C4-2B (cell line): ENCODE data around the gene CALML4.
A peak's percentile ranks its signal among the peaks of the same experiment; 100 is the strongest.
"Not testable (repeated sequence)": the region's sequence is repeated elsewhere in the genome, so short reads cannot be mapped to it uniquely, and the experiment has no call there.

Experiments used
- H3K27ac ChIP-seq: fragments of 450-650 bp; 2 replicates; pipeline ENCODE4 v1.5.1; 2017
- ZFX ChIP-seq: fragments of 450-650 bp; IDR thresholded peaks from 2 replicates; pipeline ENCODE4 v1.6.1; 2017
- TF ChIP-seq, protein P1 (sequence below): fragments of 450-650 bp; conservative IDR thresholded peaks from 2 replicates; pipeline ENCODE4 v1.5.1; 2017; ENCODE audit warnings: mild to moderate bottlenecking

Gene CALML4

DNA sequence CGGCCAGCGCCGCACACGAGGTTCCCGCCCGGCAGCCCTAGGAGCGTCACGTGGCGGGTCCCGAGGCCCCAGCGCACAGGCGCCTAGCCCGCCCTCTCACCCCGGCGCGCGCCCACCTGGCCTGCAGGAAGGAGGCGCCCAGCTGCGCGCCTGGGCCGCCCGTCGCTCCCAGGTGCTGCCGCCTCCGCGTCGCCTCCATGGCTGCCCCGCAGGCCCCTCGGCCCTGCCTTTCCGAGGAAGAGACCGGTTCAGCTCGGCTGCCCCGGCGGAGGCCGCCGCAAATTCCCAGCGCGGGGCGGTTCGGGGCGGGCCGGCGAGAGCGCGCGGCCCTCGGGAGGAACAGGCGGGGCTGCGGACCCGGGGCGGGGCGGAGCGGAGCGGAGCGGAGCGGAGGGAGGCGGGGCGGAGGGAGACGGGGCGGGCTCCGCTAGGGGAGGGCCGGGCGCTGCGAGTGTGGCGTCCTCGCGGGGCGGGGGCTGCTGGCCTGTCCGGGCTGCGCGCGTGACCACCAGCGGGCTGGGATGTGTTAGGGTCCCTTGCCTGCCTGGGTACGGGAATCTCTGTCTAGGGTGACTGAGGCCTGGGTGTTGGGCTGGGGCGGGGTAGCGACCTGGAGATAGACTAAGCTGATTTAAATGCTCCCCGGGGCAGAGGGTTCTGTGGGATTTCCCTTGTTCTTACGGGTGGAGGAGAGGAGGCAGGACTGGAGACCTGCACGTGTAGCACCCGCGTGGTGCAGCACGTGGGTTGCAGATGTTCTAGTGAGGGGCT, 24.4 kb upstream of the CALML4 start, which contains the start of gene CLN6:
TSS of gene CLN6 (minus strand) at position 343 of the 771 bp plus-strand sequence. CDS start at position 199, 144 bp downstream.
- TF ChIP-seq ZFX = peak; percentile 90; the same call in 1 of the 2 replicates
- TF ChIP-seq, protein P1, sequence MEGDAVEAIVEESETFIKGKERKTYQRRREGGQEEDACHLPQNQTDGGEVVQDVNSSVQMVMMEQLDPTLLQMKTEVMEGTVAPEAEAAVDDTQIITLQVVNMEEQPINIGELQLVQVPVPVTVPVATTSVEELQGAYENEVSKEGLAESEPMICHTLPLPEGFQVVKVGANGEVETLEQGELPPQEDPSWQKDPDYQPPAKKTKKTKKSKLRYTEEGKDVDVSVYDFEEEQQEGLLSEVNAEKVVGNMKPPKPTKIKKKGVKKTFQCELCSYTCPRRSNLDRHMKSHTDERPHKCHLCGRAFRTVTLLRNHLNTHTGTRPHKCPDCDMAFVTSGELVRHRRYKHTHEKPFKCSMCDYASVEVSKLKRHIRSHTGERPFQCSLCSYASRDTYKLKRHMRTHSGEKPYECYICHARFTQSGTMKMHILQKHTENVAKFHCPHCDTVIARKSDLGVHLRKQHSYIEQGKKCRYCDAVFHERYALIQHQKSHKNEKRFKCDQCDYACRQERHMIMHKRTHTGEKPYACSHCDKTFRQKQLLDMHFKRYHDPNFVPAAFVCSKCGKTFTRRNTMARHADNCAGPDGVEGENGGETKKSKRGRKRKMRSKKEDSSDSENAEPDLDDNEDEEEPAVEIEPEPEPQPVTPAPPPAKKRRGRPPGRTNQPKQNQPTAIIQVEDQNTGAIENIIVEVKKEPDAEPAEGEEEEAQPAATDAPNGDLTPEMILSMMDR = no peak; the same call in 1 of the 2 replicates
- H3K27ac ChIP-seq = peak within 1 kb of the TSS; percentile 93

DNA sequence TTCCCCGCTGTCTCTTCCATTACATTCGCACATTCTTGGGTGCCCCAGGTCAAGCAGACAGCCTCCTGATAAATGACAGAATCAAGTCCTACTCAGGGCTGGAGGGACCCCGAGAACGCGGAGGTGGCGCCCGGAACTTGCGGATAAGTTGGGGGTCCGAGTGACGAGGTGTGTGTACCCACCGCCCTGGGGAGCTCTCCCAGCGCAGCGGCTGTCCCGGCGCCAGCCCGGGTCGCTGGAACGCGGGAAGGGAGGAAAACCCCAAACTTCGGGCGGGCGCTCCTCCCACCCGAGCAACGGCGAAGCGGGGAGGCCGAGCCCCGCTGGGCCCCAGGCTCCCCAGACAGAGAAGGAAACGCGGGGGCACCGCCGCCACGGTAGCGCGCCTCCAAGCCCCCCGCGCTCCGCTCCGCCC, 23.8 kb upstream of the CALML4 start:
- H3K27ac ChIP-seq = peak overlapping the region; percentile 93
- TF ChIP-seq ZFX = no peak
- TF ChIP-seq, protein P1 = no peak

DNA sequence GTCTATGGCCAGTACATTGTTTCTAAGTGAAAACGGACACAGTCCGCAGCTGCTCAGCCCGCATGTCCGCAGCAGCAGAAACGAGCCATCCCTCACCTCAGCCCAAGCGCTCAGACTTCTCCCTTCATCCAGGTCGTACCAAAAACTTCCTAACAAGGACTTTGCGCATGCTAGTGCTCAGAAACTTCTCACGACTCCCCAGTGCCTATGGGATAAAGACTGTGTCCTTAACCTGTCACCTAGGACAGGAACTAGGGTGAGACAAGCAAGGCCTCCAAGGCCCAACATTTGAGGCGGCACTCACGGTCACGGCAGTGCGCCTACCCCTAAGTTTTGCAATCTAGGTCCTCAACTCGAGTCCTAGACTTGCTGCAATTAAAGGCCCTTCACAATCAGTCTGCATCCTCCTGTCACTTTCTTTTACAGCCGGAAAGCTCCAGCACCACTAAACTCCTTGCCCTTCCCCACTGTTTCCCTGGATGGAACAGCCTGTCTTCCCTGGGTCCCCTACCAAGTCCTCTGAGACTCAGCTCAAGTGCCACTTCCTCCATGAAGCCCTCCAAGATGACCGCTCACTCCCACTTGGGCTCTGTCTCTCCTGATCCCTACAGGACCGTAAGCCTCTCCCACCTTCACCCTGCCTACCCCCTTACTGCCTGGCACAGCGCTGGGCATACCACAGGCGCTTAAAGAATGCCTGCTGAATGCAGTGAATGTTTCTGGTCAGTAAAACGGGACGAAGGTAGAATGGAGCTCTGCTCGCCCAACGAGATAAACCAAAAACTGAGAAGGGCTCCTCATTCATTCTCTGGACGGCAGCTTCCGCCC, 23.2 kb upstream of the CALML4 start:
- no peak; the same call in 1 of the 2 replicates for TF ChIP-seq ZFX
- TF ChIP-seq, protein P1 = no peak
- H3K27ac ChIP-seq = peak overlapping the region; percentile 93

DNA sequence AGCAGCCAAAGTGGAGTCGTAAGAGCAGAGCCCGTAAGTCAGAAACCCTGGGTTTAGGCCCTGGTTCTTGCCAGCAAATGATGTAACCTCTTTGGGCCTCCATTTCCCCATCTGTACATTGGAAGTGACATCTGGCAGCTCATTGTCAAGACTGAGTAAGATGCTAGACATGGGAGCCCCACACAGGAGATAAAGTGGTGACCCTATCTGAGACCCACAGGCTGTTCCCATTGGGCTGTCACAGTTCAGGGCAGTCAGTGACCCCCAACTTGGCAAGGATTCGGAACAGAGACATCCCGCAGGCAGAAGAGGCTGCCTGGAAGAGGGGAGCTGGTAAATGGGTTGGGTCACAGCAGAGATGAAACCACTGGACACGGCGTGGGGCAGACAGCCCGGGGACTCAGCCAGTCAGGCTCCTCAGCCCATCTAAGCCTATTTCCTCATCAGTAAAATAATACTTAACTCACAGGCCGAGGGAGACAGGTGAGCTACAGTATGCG, 22.6 kb upstream of the CALML4 start:
- peak overlapping the region; percentile 93 for H3K27ac ChIP-seq
- TF ChIP-seq ZFX = no peak
- TF ChIP-seq, protein P1 = no peak

DNA sequence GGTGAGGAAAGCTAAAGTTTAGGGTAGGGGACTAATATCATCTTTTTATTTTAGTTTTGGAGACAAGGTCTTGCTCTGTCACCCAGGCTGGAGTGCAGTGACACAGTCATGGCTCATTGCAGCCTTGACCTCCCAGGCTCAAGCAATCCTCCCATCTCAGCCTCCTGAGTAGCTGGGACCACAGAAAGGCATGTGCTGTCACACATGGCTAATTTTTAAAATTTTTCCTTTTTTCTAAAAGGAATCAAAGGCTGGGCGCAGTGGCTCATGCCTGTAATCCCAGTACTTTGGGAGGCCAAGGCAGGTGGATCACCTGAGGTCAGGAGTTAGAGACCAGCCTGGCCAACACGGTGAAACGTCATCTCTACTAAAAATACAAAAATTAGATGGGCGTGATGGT, 20.3 kb upstream of the CALML4 start:
- not testable (repeated sequence) for H3K27ac ChIP-seq

DNA sequence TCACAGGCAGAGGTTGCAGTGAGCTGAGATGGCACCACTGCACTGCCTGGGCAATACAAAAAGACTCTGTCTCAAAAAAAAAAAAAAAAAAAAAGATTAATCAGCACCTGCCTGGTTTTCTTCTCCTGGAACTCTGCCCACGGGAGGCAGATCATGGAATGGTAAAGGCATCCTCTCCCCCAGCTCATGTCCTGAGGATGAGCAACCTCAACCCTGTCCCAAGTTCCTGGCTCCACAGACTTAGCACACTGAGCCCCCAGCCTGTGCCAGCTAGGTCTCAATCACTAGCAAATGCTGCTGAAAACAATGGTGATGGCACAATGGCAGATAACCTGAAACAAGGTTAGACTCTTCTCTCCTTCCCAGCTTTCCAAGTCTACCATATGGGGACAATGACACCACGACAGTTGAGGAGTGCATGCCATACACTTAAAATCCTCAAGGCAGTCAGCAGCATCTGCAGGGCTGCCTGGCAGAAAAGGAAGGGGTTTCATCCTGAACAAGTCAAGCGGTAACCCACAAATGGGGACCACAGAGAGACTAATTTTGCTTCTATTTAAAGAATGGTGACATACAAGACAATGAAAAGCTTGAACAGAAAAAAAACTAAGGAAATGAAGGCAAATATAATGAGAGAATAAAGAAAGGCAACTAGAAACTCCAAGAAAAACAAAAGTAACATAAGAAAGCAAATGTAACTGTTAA, 19.6 kb upstream of the CALML4 start:
- no peak overlapping the region for H3K27ac ChIP-seq
- TF ChIP-seq ZFX = no peak
- TF ChIP-seq, protein P1 = no peak

DNA sequence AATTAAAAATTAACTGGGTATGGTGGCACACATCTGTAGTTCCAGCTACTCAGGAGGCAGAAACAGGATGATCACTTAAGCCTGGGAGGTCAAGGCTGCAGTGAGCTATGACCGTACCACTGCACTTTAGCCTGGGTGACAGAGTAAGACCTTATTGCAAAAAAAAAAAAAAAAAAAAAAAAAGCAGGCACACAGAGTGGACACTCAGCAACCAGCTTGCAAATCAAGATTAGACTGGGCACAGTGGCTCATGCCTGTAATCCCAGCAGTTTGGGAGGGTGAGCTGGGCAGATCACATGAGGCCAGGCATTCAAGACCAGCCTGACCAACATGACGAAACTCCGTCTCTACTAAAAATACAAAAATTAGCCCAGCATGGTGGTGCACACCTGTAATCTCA, 19.0 kb upstream of the CALML4 start:
- H3K27ac ChIP-seq = no peak overlapping the region
- TF ChIP-seq, protein P1 = no peak
- no peak for TF ChIP-seq ZFX
